CD4-positive, alpha-beta T cell (primary cell): ENCODE measurements around the gene ACER2. TPM values are rescaled to one million over a fixed set of nuclear protein-coding genes. Genes with fewer than 3 reads are reported as not detected.

Experiments used
- ATAC-seq: fragments of 200-7000 bp; cut with Tn5 transposase; one replicate; pipeline ENCODE4 v1.10.0; 2022; ENCODE audit warnings: mild to moderate bottlenecking; ENCODE audit not compliant: poor library complexity
- CTCF ChIA-PET: fragments of 350-600 bp; sonication (Branson Sonifier 250); formaldehyde crosslinking; loops from one replicate; lab custom pipeline; 2021; ENCODE audit warnings: antibody characterized with exemption, inconsistent platforms; lab: Charles Lee
- POLR2A ChIA-PET: fragments of 350-600 bp; sonication (Branson Sonifier 250); formaldehyde crosslinking; loops from one replicate; lab custom pipeline; 2021; ENCODE audit warnings: antibody characterized with exemption, inconsistent platforms; lab: Charles Lee
- DNase-seq, 14 experiments: peaks; one replicate each; pipeline ENCODE4 v3.0.0-alpha.2; 2013 to 2020; ENCODE audit warnings: mixed read lengths in 2 of 14
- H3K27ac ChIP-seq, 2 donors: one replicate each; pipeline versions ENCODE4 v1.5.1 to v1.7.0; 2013; ENCODE audit warnings: low read length in 2 of 2, low read depth in 1 of 2, mild to moderate bottlenecking in 1 of 2
- H3K27me3 ChIP-seq, 2 experiments: 1 replicate in 1 of 2; 2 replicates in 1 of 2; pipeline versions ENCODE4 v1.6.1 to v1.7.0; 2013; ENCODE audit warnings: low read length in 2 of 2, control low read depth in 1 of 2, mild to moderate bottlenecking in 1 of 2, moderate library complexity in 1 of 2; ENCODE audit not compliant: insufficient read depth in 2 of 2, control insufficient read depth in 1 of 2
- H3K36me3 ChIP-seq: one replicate; pipeline ENCODE4 v1.6.1; 2013; ENCODE audit warnings: low read length, control low read depth; ENCODE audit not compliant: insufficient read depth
- H3K4me1 ChIP-seq: one replicate; pipeline ENCODE4 v1.6.1; 2013; ENCODE audit warnings: low read length, control low read depth; ENCODE audit not compliant: insufficient read depth
- H3K4me3 ChIP-seq: one replicate; pipeline ENCODE4 v1.5.1; 2013; ENCODE audit warnings: mild to moderate bottlenecking, low read length, moderate library complexity
- H3K9me3 ChIP-seq, 2 experiments: 1 replicate in 1 of 2; 2 replicates in 1 of 2; pipeline versions ENCODE4 v1.6.1 to v1.7.0; 2013; ENCODE audit warnings: low read length in 2 of 2, mild to moderate bottlenecking in 2 of 2, control low read depth in 1 of 2, moderate library complexity in 1 of 2; ENCODE audit not compliant: control insufficient read depth in 1 of 2, insufficient read depth in 1 of 2
- H3K27ac Mint-ChIP-seq: one replicate; pipeline ENCODE4 v1.8.0; 2020; ENCODE audit warnings: mixed read lengths
- H3K27me3 Mint-ChIP-seq: one replicate; pipeline ENCODE4 v1.8.0; 2021; ENCODE audit warnings: mixed read lengths
- H3K36me3 Mint-ChIP-seq: one replicate; pipeline ENCODE4 v1.8.0; 2021; ENCODE audit warnings: low read depth, mixed read lengths
- H3K4me1 Mint-ChIP-seq: one replicate; pipeline ENCODE4 v1.8.0; 2021; ENCODE audit warnings: low read depth, mixed read lengths
- H3K4me3 Mint-ChIP-seq: one replicate; pipeline ENCODE4 v1.8.0; 2020; ENCODE audit warnings: mild to moderate bottlenecking, mixed read lengths
- H3K9me3 Mint-ChIP-seq: one replicate; pipeline ENCODE4 v1.8.0; 2020; ENCODE audit warnings: mixed read lengths
- intact Hi-C, 2 experiments: fragments of 100-400 bp; cut with DNase I in 1 of 2; cut with micrococcal nuclease in 1 of 2; formaldehyde crosslinking; loops; one replicate each; pipeline versions ENCODE4 v1.15.1 to v1.9.0; 2023 to 2025; cut with DNase I, micrococcal nuclease
- total RNA-seq, 174 experiments: library from RNA in 2 of 174; stranded (reverse) in 2 of 174; gene quantifications; one replicate each; pipeline ENCODE4 v1.2.3 and lab custom pipeline; 2021 to 2026
- TF ChIP-seq, protein P1 (sequence below): fragments of 200-600 bp; IDR thresholded peaks from one replicate; pipeline ENCODE4 v1.8.0; 2022; ENCODE audit warnings: antibody characterized with exemption, mild to moderate bottlenecking

Gene ACER2
- total RNA-seq, 2 experiments from 2014 or later = 1.2 to 1.4 TPM

DNA sequence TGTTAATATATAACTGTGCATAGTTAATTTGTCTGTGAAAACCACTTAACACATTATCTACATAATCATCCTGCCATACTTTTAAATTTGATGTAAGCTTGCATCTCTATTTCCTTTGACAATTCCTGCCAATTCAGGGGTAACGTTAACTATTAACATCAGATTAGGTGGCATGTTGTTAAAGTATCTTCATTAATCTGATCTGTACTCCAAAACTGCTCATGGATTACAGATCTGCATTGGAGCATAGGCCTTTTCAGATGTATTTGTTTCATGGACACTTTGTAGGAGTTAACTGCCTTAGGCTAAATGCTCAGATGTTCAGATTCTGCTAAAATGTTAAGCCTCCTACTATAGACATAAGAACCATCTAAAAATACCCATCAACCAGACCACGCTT, 31.9 kb upstream of the ACER2 start:
- no peak overlapping the region for H3K27ac ChIP-seq
- DNase-seq (no peak), ATAC-seq (no peak)
- TF ChIP-seq, protein P1, sequence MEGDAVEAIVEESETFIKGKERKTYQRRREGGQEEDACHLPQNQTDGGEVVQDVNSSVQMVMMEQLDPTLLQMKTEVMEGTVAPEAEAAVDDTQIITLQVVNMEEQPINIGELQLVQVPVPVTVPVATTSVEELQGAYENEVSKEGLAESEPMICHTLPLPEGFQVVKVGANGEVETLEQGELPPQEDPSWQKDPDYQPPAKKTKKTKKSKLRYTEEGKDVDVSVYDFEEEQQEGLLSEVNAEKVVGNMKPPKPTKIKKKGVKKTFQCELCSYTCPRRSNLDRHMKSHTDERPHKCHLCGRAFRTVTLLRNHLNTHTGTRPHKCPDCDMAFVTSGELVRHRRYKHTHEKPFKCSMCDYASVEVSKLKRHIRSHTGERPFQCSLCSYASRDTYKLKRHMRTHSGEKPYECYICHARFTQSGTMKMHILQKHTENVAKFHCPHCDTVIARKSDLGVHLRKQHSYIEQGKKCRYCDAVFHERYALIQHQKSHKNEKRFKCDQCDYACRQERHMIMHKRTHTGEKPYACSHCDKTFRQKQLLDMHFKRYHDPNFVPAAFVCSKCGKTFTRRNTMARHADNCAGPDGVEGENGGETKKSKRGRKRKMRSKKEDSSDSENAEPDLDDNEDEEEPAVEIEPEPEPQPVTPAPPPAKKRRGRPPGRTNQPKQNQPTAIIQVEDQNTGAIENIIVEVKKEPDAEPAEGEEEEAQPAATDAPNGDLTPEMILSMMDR = no peak
- peaks cover 23% of the 10 kb centered on the region for H3K4me1 ChIP-seq
- Mint-ChIP-seq H3K4me1 (peaks cover 47% of the 10 kb centered on the region), H3K36me3 (peaks cover 83% of the 10 kb centered on the region), H3K9me3 (no peaks in the 10 kb centered on the region), H3K4me3 (peak overlapping the region; percentile 22), H3K27me3 (no peaks in the 10 kb centered on the region), H3K27ac (peak overlapping the region; percentile 94)
- no peak overlapping the region for H3K4me3 ChIP-seq
- peaks cover 63% of the 10 kb centered on the region for H3K36me3 ChIP-seq
- POLR2A ChIA-PET = interaction anchor here (0.7 kb wide), 1 partner anchor 1668 kb away, joined by 3 read pairs; no protein-coding TSS in a partner anchor
- no peaks in the 10 kb centered on the region for H3K9me3 ChIP-seq
- H3K27me3 ChIP-seq = no peaks in the 10 kb centered on the region
- intact Hi-C loops = loop anchor here (5.0 kb wide), 2 partner anchors 80 to 145 kb away; partner anchors contain the start of gene DENND4C (in 1 of the 2)
- CTCF ChIA-PET = interaction anchor here (1.0 kb wide), 1 partner anchor 87 kb away, joined by 3 read pairs; no protein-coding TSS in a partner anchor

- ATAC-seq (no peak), DNase-seq (peak in 1 of 14 experiments; percentile 15)
- intact Hi-C loops = loop anchor here (2.0 to 5.0 kb wide), 5 partner anchors 79 to 329 kb away; partner anchors contain the start of genes DENND4C (in 2 of the 2) and RRAGA (in 1 of the 2)
- peaks cover 56% of the 10 kb centered on the region for H3K36me3 ChIP-seq
- H3K27me3 ChIP-seq = no peaks in the 10 kb centered on the region
- Mint-ChIP-seq H3K4me1 (peaks cover 52% of the 10 kb centered on the region), H3K9me3 (no peaks in the 10 kb centered on the region), H3K4me3 (peak overlapping the region; percentile 90), H3K36me3 (peaks cover 72% of the 10 kb centered on the region), H3K27ac (peak overlapping the region; percentile 94), H3K27me3 (no peaks in the 10 kb centered on the region)
- peak overlapping the region; percentile 60 for H3K4me3 ChIP-seq
- H3K9me3 ChIP-seq = no peaks in the 10 kb centered on the region
- POLR2A ChIA-PET = interaction anchor here (3.0 kb wide), 1 partner anchor 31 kb away, joined by 32 read pairs; the partner anchor contains the start of gene ACER2
- CTCF ChIA-PET = interaction anchor here (2.7 kb wide), 1 partner anchor 86 kb away, joined by 14 read pairs; no protein-coding TSS in a partner anchor
- H3K4me1 ChIP-seq = peaks cover 23% of the 10 kb centered on the region
- H3K27ac ChIP-seq = peak overlapping the region in 1 of 2 donors; percentile 88
- TF ChIP-seq, protein P1 = no peak
Measured at GRCh38 chr9:19378164-19378563, 30.6 kb upstream of the ACER2 start.

GRCh38 chr9:19378647-19379046, 30.2 kb upstream of the ACER2 start:
- Histone ChIP-seq H3K27me3 (no peaks in the 10 kb centered on the region), H3K27ac (peak overlapping the region in 1 of 2 donors; percentile 88), H3K4me3 (peak overlapping the region; percentile 60), H3K36me3 (peaks cover 51% of the 10 kb centered on the region), H3K9me3 (no peaks in the 10 kb centered on the region), H3K4me1 (peaks cover 23% of the 10 kb centered on the region)
- H3K27me3 Mint-ChIP-seq = no peaks in the 10 kb centered on the region
- no peak for DNase-seq
- TF ChIP-seq, protein P1 = no peak
- CTCF ChIA-PET = interaction anchor here (2.7 kb wide), 1 partner anchor 86 kb away, joined by 14 read pairs; no protein-coding TSS in a partner anchor
- H3K9me3 Mint-ChIP-seq = no peaks in the 10 kb centered on the region
- peak overlapping the region; percentile 94 for H3K27ac Mint-ChIP-seq
- POLR2A ChIA-PET = interaction anchor here (1.6 to 3.0 kb wide), 5 partner anchors 18 to 329 kb away, joined by 3 to 37 read pairs (median 13); partner anchors contain the start of genes ACER2 and RRAGA
- H3K4me3 Mint-ChIP-seq = peak overlapping the region; percentile 90
- intact Hi-C loops = loop anchor here (2.0 to 5.0 kb wide), 5 partner anchors 78 to 330 kb away; partner anchors contain the start of genes DENND4C (in 2 of the 2) and RRAGA (in 1 of the 2)
- peaks cover 68% of the 10 kb centered on the region for H3K36me3 Mint-ChIP-seq
- peaks cover 52% of the 10 kb centered on the region for H3K4me1 Mint-ChIP-seq
- no peak for ATAC-seq
